ENCODE results near the gene OBP2A.

The OBP2A gene

DNA sequence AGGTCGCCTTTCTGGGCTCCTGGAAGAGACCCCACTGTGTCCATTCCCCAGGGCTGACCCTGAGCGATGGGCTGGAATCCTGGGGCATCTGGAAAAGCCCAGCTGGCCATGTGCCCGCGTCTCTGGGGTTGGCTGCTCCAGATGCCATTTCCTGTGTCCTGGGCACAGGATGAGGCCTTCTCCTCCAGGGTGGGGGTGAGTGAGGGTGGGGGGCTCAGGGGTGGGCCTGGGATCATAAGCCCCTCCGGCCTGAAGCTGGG is 46.3 kb downstream of the OBP2A start:
- no peak overlapping the region for H2AFZ ChIP-seq (ENCODE audit: low read length)
- no peak overlapping the region for H3K27ac ChIP-seq (ENCODE audit: low read depth, low read length, poor library complexity, severe bottlenecking)
- no peaks in the 10 kb centered on the region for H4K20me1 ChIP-seq (ENCODE audit: insufficient read depth, low read length)
- no peak overlapping the region for H3K4me2 ChIP-seq (ENCODE audit: low read length)
- no peaks in the 10 kb centered on the region for H3K4me1 ChIP-seq (ENCODE audit: insufficient read depth, low read length, severe bottlenecking)
- no peak for TF ChIP-seq EZH2 (IDR thresholded peaks at IDR 0.05; ENCODE audit: borderline replicate concordance, low read length)
- no peak for TF ChIP-seq CTCF (IDR thresholded peaks at IDR 0.05; ENCODE audit: low read length)
- no peaks in the 10 kb centered on the region for H3K9me3 ChIP-seq (ENCODE audit: low read length)
- H3F3A ChIP-seq (ENCODE audit: insufficient read depth, low read length): no peaks in the 10 kb centered on the region
- H3K4me3 ChIP-seq (ENCODE audit: low read depth, low read length, poor library complexity, severe bottlenecking): no peak overlapping the region
- no peak overlapping the region for H3K9ac ChIP-seq (ENCODE audit: low read length)
- no peaks in the 10 kb centered on the region for H3K9me2 ChIP-seq (ENCODE audit: low read depth, low read length)
- H3K79me2 ChIP-seq (ENCODE audit: insufficient read depth, low read length): no peaks in the 10 kb centered on the region
- H3K27me3 ChIP-seq (ENCODE audit: insufficient read depth, low read length): no peaks in the 10 kb centered on the region; the same call in 1 of the 2 replicates
- no peaks in the 10 kb centered on the region for H3K36me3 ChIP-seq (ENCODE audit: insufficient read depth, low read length)

DNA sequence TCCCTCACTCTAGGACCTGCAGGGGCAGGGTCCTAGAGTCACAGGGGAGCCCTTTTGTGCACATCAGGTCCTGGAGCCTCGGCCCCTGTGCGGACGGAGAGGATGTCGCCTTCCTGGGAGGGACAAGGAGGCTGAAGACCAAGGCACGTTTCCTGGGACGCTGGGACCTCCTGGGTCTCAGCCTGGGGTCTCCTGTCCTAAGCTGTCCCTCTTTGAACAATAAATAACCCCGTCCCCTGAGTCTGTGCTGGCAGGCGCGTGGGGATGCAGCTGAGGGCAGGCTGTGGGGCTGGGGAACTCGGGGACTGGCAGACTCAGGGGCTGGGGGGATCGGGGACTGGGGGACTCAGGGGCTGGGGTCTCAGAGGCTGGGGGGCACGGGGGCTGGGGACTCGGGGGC is 46.7 kb downstream of the OBP2A start:
- TF ChIP-seq CTCF (IDR thresholded peaks at IDR 0.05; ENCODE audit: low read length) (no peak), EZH2 (IDR thresholded peaks at IDR 0.05; ENCODE audit: borderline replicate concordance, low read length) (no peak)
- Histone ChIP-seq H3K36me3 (ENCODE audit: insufficient read depth, low read length) (no peaks in the 10 kb centered on the region), H4K20me1 (ENCODE audit: insufficient read depth, low read length) (no peaks in the 10 kb centered on the region), H2AFZ (ENCODE audit: low read length) (no peak overlapping the region), H3K9ac (ENCODE audit: low read length) (no peak overlapping the region), H3K9me2 (ENCODE audit: low read depth, low read length) (no peaks in the 10 kb centered on the region), H3K79me2 (ENCODE audit: insufficient read depth, low read length) (no peaks in the 10 kb centered on the region), H3K4me1 (ENCODE audit: insufficient read depth, low read length, severe bottlenecking) (no peaks in the 10 kb centered on the region), H3K27ac (ENCODE audit: low read depth, low read length, poor library complexity, severe bottlenecking) (no peak overlapping the region), H3K4me2 (ENCODE audit: low read length) (no peak overlapping the region), H3K9me3 (ENCODE audit: low read length) (no peaks in the 10 kb centered on the region), H3K27me3 (ENCODE audit: insufficient read depth, low read length) (no peaks in the 10 kb centered on the region; the same call in 1 of the 2 replicates), H3F3A (ENCODE audit: insufficient read depth, low read length) (no peaks in the 10 kb centered on the region), H3K4me3 (ENCODE audit: low read depth, low read length, poor library complexity, severe bottlenecking) (no peak overlapping the region)

DNA sequence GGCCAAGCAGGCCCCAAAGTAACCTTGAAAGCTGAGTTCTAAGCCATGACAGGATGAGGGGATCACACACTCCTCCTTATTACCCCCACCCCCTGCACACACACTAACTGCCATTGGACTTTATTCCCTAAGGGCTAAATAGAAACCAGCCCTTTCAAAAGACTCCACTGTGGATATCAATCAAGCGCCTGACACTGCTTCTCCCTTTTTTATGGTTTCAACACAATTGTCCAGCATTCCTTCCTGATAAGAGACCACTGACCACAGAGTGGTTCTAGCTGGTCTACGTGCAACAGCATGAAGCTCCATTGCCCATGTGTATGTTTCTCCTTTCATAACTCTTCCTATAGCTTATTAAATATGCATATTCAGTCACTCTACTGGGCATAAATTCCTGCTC is 50.3 kb downstream of the OBP2A start:
- Histone ChIP-seq H3K27me3 (ENCODE audit: insufficient read depth, low read length) (no peaks in the 10 kb centered on the region; the same call in 1 of the 2 replicates), H3K4me1 (ENCODE audit: insufficient read depth, low read length, severe bottlenecking) (no peaks in the 10 kb centered on the region), H4K20me1 (ENCODE audit: insufficient read depth, low read length) (no peaks in the 10 kb centered on the region), H3K27ac (ENCODE audit: low read depth, low read length, poor library complexity, severe bottlenecking) (no peak overlapping the region), H3K9ac (ENCODE audit: low read length) (no peak overlapping the region), H3K79me2 (ENCODE audit: insufficient read depth, low read length) (no peaks in the 10 kb centered on the region), H3K9me2 (ENCODE audit: low read depth, low read length) (no peaks in the 10 kb centered on the region), H3K4me2 (ENCODE audit: low read length) (no peak overlapping the region), H3K9me3 (ENCODE audit: low read length) (no peaks in the 10 kb centered on the region), H2AFZ (ENCODE audit: low read length) (no peak overlapping the region), H3K4me3 (ENCODE audit: low read depth, low read length, poor library complexity, severe bottlenecking) (no peak overlapping the region), H3F3A (ENCODE audit: insufficient read depth, low read length) (no peaks in the 10 kb centered on the region), H3K36me3 (ENCODE audit: insufficient read depth, low read length) (no peaks in the 10 kb centered on the region)
- TF ChIP-seq EZH2 (IDR thresholded peaks at IDR 0.05; ENCODE audit: borderline replicate concordance, low read length) (no peak), CTCF (IDR thresholded peaks at IDR 0.05; ENCODE audit: low read length) (no peak)

Measured in OCI-LY1 (cell line).